SK-N-SH (cell line): ENCODE measurements around the gene EML5. TPM values are rescaled to one million over a fixed set of nuclear protein-coding genes. Genes with fewer than 3 reads are reported as not detected.

Experiments used
- CTCF ChIA-PET: fragments of 300-600, 350-600 bp; formaldehyde crosslinking; extraction: SDS; loops from one replicate; lab custom pipeline; 2021; lab: Yijun Ruan, JAX
- POLR2A ChIA-PET: fragments of 350-600 bp; sonication (Branson Sonifier 250); formaldehyde crosslinking; extraction: SDS; loops from one replicate; lab custom pipeline; 2020; ENCODE audit warnings: antibody characterized with exemption, inconsistent platforms; lab: Yijun Ruan, JAX
- DNase-seq: peaks from one replicate; pipeline ENCODE4 v3.0.0; 2012
- H2AFZ ChIP-seq: fragments of 200-600 bp; sonication (generic); 2 replicates; pipeline ENCODE4 v1.8.1; 2016; ENCODE audit warnings: antibody characterized with exemption, mild to moderate bottlenecking, low read depth
- H3F3A ChIP-seq: fragments of 200-600 bp; sonication (generic); replicated peaks from 2 replicates; pipeline ENCODE3; 2016; ENCODE audit warnings: antibody characterized with exemption, mild to moderate bottlenecking; ENCODE audit not compliant: insufficient read depth
- H3K27ac ChIP-seq, 2 experiments: fragments of 200-500 bp in 1 of 2; fragments of 200-600 bp in 1 of 2; sonication (Bioruptor generic) in 1 of 2; sonication (generic), shearing (Covaris generic) in 1 of 2; 2 replicates each; pipeline versions ENCODE4 v1.5.1 to v1.6.1; 2014 to 2016; ENCODE audit warnings: low read depth in 2 of 2, inconsistent platforms in 1 of 2, low read length in 1 of 2, mild to moderate bottlenecking in 1 of 2, mixed read lengths in 1 of 2
- H3K27me3 ChIP-seq: fragments of 200-600 bp; sonication (generic), shearing (Covaris generic); 2 replicates; pipeline ENCODE4 v1.6.1; 2016; ENCODE audit warnings: mixed run types; ENCODE audit not compliant: insufficient read depth
- H3K36me3 ChIP-seq, 2 experiments: fragments of 200-500 bp in 1 of 2; fragments of 200-600 bp in 1 of 2; sonication (Bioruptor generic) in 1 of 2; sonication (generic) in 1 of 2; replicated peaks in 1 of 2; 2 replicates each; pipeline versions ENCODE3 to v1.5.1; 2014 to 2016; ENCODE audit warnings: low read length in 1 of 2, mild to moderate bottlenecking in 1 of 2; ENCODE audit not compliant: insufficient read depth in 2 of 2, control insufficient read depth in 1 of 2
- H3K4me1 ChIP-seq, 2 experiments: fragments of 200-500 bp in 1 of 2; fragments of 200-600 bp in 1 of 2; sonication (Bioruptor generic) in 1 of 2; sonication (generic), shearing (Covaris generic) in 1 of 2; 2 replicates each; pipeline versions ENCODE4 v1.5.1 to v1.6.1; 2014 to 2016; ENCODE audit warnings: low read depth in 1 of 2, low read length in 1 of 2, mixed run types in 1 of 2; ENCODE audit not compliant: insufficient read depth in 2 of 2, control insufficient read depth in 1 of 2
- H3K4me2 ChIP-seq: fragments of 200-600 bp; sonication (generic), shearing (Covaris generic); 2 replicates; pipeline ENCODE4 v1.6.1; 2017; ENCODE audit warnings: mixed run types
- H3K4me3 ChIP-seq, 2 experiments: fragments of 200-500 bp in 1 of 2; fragments of 200-600 bp in 1 of 2; sonication (Bioruptor generic) in 1 of 2; sonication (generic), shearing (Covaris generic) in 1 of 2; 2 replicates each; pipeline versions ENCODE4 v1.5.1 to v1.8.1; 2014 to 2016; ENCODE audit warnings: low read depth in 2 of 2, inconsistent platforms in 1 of 2, low read length in 1 of 2, mild to moderate bottlenecking in 1 of 2, mixed read lengths in 1 of 2, moderate library complexity in 1 of 2
- H3K79me2 ChIP-seq: fragments of 200-600 bp; sonication (generic); 2 replicates; pipeline ENCODE4 v1.8.1; 2017; ENCODE audit warnings: mild to moderate bottlenecking; ENCODE audit not compliant: insufficient read depth
- H3K9ac ChIP-seq: fragments of 200-600 bp; sonication (generic); 2 replicates; pipeline ENCODE4 v1.6.1; 2017; ENCODE audit warnings: mixed run types
- H3K9me2 ChIP-seq: fragments of 200-600 bp; sonication (generic); 2 replicates; pipeline ENCODE4 v1.6.1; 2017; ENCODE audit warnings: mixed run types
- H3K9me3 ChIP-seq: fragments of 200-600 bp; sonication (generic); 2 replicates; pipeline ENCODE4 v1.6.1; 2017; ENCODE audit warnings: mixed run types, mild to moderate bottlenecking, moderate library complexity
- H4K20me1 ChIP-seq: fragments of 200-600 bp; sonication (generic); 2 replicates; pipeline ENCODE4 v1.6.1; 2017; ENCODE audit warnings: mild to moderate bottlenecking, mixed run types; ENCODE audit not compliant: insufficient read depth
- CHD2 ChIP-seq: fragments of 150-350 bp; IDR thresholded peaks from 2 replicates; pipeline ENCODE4 v1.6.1; 2018; ENCODE audit warnings: low read length; ENCODE audit not compliant: partially characterized antibody
- EP300 ChIP-seq, 2 experiments: IDR thresholded peaks; 2 replicates each; pipeline versions ENCODE4 v1.4.0 to v1.6.1; 2012; ENCODE audit warnings: borderline replicate concordance in 1 of 2, low read depth in 1 of 2, low read length in 1 of 2
- EZH2phosphoT487 ChIP-seq: fragments of 200-600 bp; sonication (generic); IDR thresholded peaks from 2 replicates; pipeline ENCODE4 v1.6.1; 2017; ENCODE audit warnings: low read depth, mixed run types, mild to moderate bottlenecking, antibody characterized with exemption, moderate library complexity, borderline replicate concordance
- GATA2 ChIP-seq: sonication (generic); formaldehyde crosslinking; IDR thresholded peaks from 2 replicates; pipeline ENCODE4 v1.5.0; 2020; ENCODE audit warnings: mild to moderate bottlenecking, missing genetic modification reagents
- JUND ChIP-seq: IDR thresholded peaks from 2 replicates; pipeline ENCODE4 v1.4.0; 2012
- NFIC ChIP-seq: IDR thresholded peaks from 2 replicates; pipeline ENCODE4 v1.4.0; 2012; ENCODE audit warnings: borderline replicate concordance
- NRF1 ChIP-seq: IDR thresholded peaks from 2 replicates; pipeline ENCODE4 v1.6.1; 2012; ENCODE audit warnings: low read depth, mild to moderate bottlenecking, low read length
- RAD21 ChIP-seq: IDR thresholded peaks from 2 replicates; pipeline ENCODE4 v1.6.1; 2012; ENCODE audit warnings: mild to moderate bottlenecking, low read length
- RCOR1 ChIP-seq: fragments of 150-350 bp; IDR thresholded peaks from 2 replicates; pipeline ENCODE4 v1.6.1; 2017; ENCODE audit warnings: antibody characterized with exemption, low read length
- SIN3A ChIP-seq: IDR thresholded peaks from 2 replicates; pipeline ENCODE4 v1.6.1; 2012; ENCODE audit warnings: low read depth, mild to moderate bottlenecking, low read length, moderate library complexity, borderline replicate concordance
- SMC3 ChIP-seq: IDR thresholded peaks from 2 replicates; pipeline ENCODE4 v1.6.1; 2012; ENCODE audit warnings: low read depth, low read length, improper control_type of control experiment
- TCF12 ChIP-seq: IDR thresholded peaks from 2 replicates; pipeline ENCODE4 v1.4.0; 2012
- TEAD4 ChIP-seq: IDR thresholded peaks from 2 replicates; pipeline ENCODE4 v1.4.0; 2012; ENCODE audit warnings: mild to moderate bottlenecking, borderline replicate concordance; ENCODE audit not compliant: insufficient read depth
- YY1 ChIP-seq: IDR thresholded peaks from 2 replicates; pipeline ENCODE4 v1.4.0; 2012; ENCODE audit warnings: low read depth, mild to moderate bottlenecking
- WGBS: methylation state at CpG from one replicate; pipeline ENCODE4 v1.1.6; 2017; ENCODE audit warnings: low lambda C conversion rate; 5-methylcytosine and 5-hydroxymethylcytosine counted together
- polyA plus RNA-seq, 3 experiments: library from polyadenylated mRNA; depleted of rRNA; stranded (reverse); fragments of >200 nt; gene quantifications; 2 replicates each; pipeline ENCODE4 v1.2.3, GENCODE V29; 2012
- TF ChIP-seq, protein P1 (sequence below): fragments of 150-350 bp; IDR thresholded peaks from 2 replicates; pipeline ENCODE4 v1.6.1; 2017; ENCODE audit warnings: antibody characterized with exemption, low read length, low read depth, borderline replicate concordance
- TF ChIP-seq, protein P2 (sequence below): IDR thresholded peaks from 2 replicates; pipeline ENCODE4 v1.4.0; 2012; ENCODE audit warnings: low read depth, borderline replicate concordance
- TF ChIP-seq, protein P3 (sequence below): fragments of 200-600 bp; sonication (generic); IDR thresholded peaks from 2 replicates; pipeline ENCODE4 v1.6.1; 2017; ENCODE audit warnings: antibody characterized with exemption, mild to moderate bottlenecking, moderate library complexity
- TF ChIP-seq, protein P4 (sequence below): IDR thresholded peaks from 2 replicates; pipeline ENCODE4 v1.4.0; 2012; ENCODE audit warnings: low read depth, borderline replicate concordance

Gene EML5
- polyA plus RNA-seq, 1 of the 3 experiments (the other 2 are of a cell fraction), result 0.23 TPM

DNA sequence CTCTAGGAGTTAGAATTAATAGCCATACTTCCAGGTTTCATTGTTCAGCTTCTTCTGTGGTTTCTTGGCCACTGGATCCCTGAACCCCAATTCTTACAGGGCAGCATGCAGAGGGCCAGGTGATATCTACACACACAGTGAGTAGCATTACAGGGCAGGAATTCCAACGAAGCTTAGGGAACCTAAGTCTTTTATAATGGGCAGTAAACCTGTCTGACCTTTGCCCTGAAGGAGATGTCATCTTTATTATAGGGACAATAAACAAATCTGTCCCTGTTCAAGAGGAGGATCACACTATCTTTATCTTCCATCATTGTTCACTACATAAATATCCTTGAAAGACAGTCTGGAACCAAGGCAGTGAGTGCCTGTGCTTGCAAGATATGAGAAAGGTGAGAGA, 11.7 kb upstream of the EML5 start:
- Histone ChIP-seq H3K27ac (no peak overlapping the region), H3K36me3 (no peaks in the 10 kb centered on the region), H3K4me1 (no peaks in the 10 kb centered on the region), H3F3A (no peaks in the 10 kb centered on the region), H3K9me3 (no peaks in the 10 kb centered on the region), H2AFZ (no peak overlapping the region), H3K4me2 (no peak overlapping the region), H3K9me2 (no peaks in the 10 kb centered on the region), H3K9ac (no peak overlapping the region), H3K27me3 (no peaks in the 10 kb centered on the region), H4K20me1 (no peaks in the 10 kb centered on the region), H3K79me2 (no peaks in the 10 kb centered on the region), H3K4me3 (no peak overlapping the region)
- WGBS, result 0% methylated on average over 1 of the region's 1 CpG
- DNase-seq, result no peak
- TF ChIP-seq RCOR1 (no peak), NRF1 (no peak), EZH2phosphoT487 (no peak), EP300 (IDR thresholded peaks at IDR 0.05; ENCODE audit: borderline replicate concordance in 1 of 2, low read depth in 1 of 2, low read length in 1 of 2) (no peak), JUND (no peak), SMC3 (no peak), NFIC (no peak), CHD2 (no peak), GATA2 (CRISPR knock-in tag) (no peak), RAD21 (no peak), TCF12 (no peak), SIN3A (no peak), YY1 (no peak), TEAD4 (no peak)
- TF ChIP-seq, protein P1, sequence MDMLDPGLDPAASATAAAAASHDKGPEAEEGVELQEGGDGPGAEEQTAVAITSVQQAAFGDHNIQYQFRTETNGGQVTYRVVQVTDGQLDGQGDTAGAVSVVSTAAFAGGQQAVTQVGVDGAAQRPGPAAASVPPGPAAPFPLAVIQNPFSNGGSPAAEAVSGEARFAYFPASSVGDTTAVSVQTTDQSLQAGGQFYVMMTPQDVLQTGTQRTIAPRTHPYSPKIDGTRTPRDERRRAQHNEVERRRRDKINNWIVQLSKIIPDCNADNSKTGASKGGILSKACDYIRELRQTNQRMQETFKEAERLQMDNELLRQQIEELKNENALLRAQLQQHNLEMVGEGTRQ, result no peak
- TF ChIP-seq, protein P2, sequence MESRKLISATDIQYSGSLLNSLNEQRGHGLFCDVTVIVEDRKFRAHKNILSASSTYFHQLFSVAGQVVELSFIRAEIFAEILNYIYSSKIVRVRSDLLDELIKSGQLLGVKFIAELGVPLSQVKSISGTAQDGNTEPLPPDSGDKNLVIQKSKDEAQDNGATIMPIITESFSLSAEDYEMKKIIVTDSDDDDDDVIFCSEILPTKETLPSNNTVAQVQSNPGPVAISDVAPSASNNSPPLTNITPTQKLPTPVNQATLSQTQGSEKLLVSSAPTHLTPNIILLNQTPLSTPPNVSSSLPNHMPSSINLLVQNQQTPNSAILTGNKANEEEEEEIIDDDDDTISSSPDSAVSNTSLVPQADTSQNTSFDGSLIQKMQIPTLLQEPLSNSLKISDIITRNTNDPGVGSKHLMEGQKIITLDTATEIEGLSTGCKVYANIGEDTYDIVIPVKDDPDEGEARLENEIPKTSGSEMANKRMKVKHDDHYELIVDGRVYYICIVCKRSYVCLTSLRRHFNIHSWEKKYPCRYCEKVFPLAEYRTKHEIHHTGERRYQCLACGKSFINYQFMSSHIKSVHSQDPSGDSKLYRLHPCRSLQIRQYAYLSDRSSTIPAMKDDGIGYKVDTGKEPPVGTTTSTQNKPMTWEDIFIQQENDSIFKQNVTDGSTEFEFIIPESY, result no peak
- TF ChIP-seq, protein P3, sequence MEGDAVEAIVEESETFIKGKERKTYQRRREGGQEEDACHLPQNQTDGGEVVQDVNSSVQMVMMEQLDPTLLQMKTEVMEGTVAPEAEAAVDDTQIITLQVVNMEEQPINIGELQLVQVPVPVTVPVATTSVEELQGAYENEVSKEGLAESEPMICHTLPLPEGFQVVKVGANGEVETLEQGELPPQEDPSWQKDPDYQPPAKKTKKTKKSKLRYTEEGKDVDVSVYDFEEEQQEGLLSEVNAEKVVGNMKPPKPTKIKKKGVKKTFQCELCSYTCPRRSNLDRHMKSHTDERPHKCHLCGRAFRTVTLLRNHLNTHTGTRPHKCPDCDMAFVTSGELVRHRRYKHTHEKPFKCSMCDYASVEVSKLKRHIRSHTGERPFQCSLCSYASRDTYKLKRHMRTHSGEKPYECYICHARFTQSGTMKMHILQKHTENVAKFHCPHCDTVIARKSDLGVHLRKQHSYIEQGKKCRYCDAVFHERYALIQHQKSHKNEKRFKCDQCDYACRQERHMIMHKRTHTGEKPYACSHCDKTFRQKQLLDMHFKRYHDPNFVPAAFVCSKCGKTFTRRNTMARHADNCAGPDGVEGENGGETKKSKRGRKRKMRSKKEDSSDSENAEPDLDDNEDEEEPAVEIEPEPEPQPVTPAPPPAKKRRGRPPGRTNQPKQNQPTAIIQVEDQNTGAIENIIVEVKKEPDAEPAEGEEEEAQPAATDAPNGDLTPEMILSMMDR, result no peak
- TF ChIP-seq, protein P4, sequence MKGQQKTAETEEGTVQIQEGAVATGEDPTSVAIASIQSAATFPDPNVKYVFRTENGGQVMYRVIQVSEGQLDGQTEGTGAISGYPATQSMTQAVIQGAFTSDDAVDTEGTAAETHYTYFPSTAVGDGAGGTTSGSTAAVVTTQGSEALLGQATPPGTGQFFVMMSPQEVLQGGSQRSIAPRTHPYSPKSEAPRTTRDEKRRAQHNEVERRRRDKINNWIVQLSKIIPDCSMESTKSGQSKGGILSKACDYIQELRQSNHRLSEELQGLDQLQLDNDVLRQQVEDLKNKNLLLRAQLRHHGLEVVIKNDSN, result no peak
- ChIA-PET POLR2A (no interaction called here), CTCF (interaction anchor here (1.0 kb wide), 1 partner anchor 70 kb away, joined by 3 read pairs; no protein-coding TSS in a partner anchor)
